GM12878 (cell line): Measurements from ENCODE around the gene PCDHB6. TPM values are rescaled to one million over a fixed set of nuclear protein-coding genes. Genes with fewer than 3 reads are reported as not detected.

Source experiments
- ATAC-seq: fragments of 200-7000 bp; cut with Tn5 transposase; 3 replicates; pipeline ENCODE4 v1.9.1; 2020; ENCODE audit warnings: mild to moderate bottlenecking, moderate library complexity
- BruUV-seq: library from RNA; stranded (reverse); fragments of 400-500 nt; replicated peaks from 2 replicates; lab custom pipeline; 2021; lab: Mats Ljungman, UMichigan
- CTCF ChIA-PET: fragments of 300-600 bp; sonication (Branson Sonifier 250); formaldehyde crosslinking; extraction: SDS; loops from one replicate; lab custom pipeline; 2021; ENCODE audit warnings: inconsistent platforms; lab: Yijun Ruan, JAX
- POLR2A ChIA-PET: fragments of 350-600 bp; formaldehyde crosslinking; extraction: SDS; loops from one replicate; lab custom pipeline; 2021; ENCODE audit warnings: inconsistent platforms; lab: Charles Lee
- RAD21 ChIA-PET: fragments of 300-600 bp; sonication (Branson Sonifier 250); formaldehyde crosslinking; loops from one replicate; lab custom pipeline; 2023; ENCODE audit warnings: antibody characterized with exemption; ENCODE audit not compliant: unreplicated experiment; lab: Charles Lee
- SMC1A ChIA-PET: fragments of 300-600 bp; sonication (Branson Sonifier 250); formaldehyde crosslinking; loops from one replicate; lab custom pipeline; 2023; ENCODE audit not compliant: unreplicated experiment, uncharacterized antibody; lab: Charles Lee
- DNase-seq: peaks from one replicate; pipeline ENCODE4 v3.0.0-alpha.2; 2011; ENCODE audit warnings: low read depth, low spot score
- FAIRE-seq: peaks from 3 replicates; lab custom pipeline; 2011; peaks lifted over from hg19 to GRCh38; lab: Jason Lieb, UNC
- H2AFZ ChIP-seq: 2 replicates; pipeline ENCODE4 v1.6.0; 2011; ENCODE audit warnings: low read depth, low read length, control low read depth; ENCODE audit not compliant: control insufficient read depth
- H3K27ac ChIP-seq: 2 replicates; pipeline ENCODE4 v1.5.1; 2011; ENCODE audit warnings: control low read depth; ENCODE audit not compliant: control insufficient read depth, insufficient read depth
- H3K27me3 ChIP-seq, 2 experiments: replicated peaks in 1 of 2; 2 replicates each; pipeline versions ENCODE4 v1.6.0 to v1.6.1; 2011; ENCODE audit warnings: low read length in 1 of 2; ENCODE audit not compliant: control insufficient read depth in 2 of 2, insufficient read depth in 2 of 2
- H3K36me3 ChIP-seq, 2 experiments: 2 replicates each; pipeline ENCODE4 v1.5.1; 2011; ENCODE audit warnings: low read length in 1 of 2; ENCODE audit not compliant: control insufficient read depth in 2 of 2, insufficient read depth in 2 of 2
- H3K4me1 ChIP-seq: 2 replicates; pipeline ENCODE4 v1.6.1; 2011; ENCODE audit warnings: mild to moderate bottlenecking, low read length, moderate library complexity, mixed read lengths; ENCODE audit not compliant: control insufficient read depth, insufficient read depth
- H3K4me2 ChIP-seq: 2 replicates; pipeline ENCODE4 v1.6.0; 2011; ENCODE audit warnings: control low read depth; ENCODE audit not compliant: control insufficient read depth, insufficient read depth
- H3K4me3 ChIP-seq: fragments of 200-600 bp; sonication (generic); 2 replicates; pipeline ENCODE4 v1.5.1; 2016
- H3K79me2 ChIP-seq: 2 replicates; pipeline ENCODE4 v1.6.0; 2011; ENCODE audit warnings: low read length; ENCODE audit not compliant: control insufficient read depth, insufficient read depth
- H3K9ac ChIP-seq: 2 replicates; pipeline ENCODE4 v1.8.0; 2011; ENCODE audit warnings: low read length, control low read depth, mixed read lengths; ENCODE audit not compliant: control insufficient read depth, insufficient read depth
- H3K9me3 ChIP-seq: replicated peaks from 3 replicates; pipeline ENCODE4 v1.5.1; 2011; ENCODE audit warnings: mild to moderate bottlenecking, low read length; ENCODE audit not compliant: control insufficient read depth, insufficient read depth
- H4K20me1 ChIP-seq: 2 replicates; pipeline ENCODE4 v1.6.0; 2011; ENCODE audit not compliant: control insufficient read depth, insufficient read depth
- ATF7 ChIP-seq: fragments of 450-650 bp; IDR thresholded peaks from 2 replicates; pipeline ENCODE4 v1.6.1; 2016; ENCODE audit warnings: low read depth, mild to moderate bottlenecking
- BACH1 ChIP-seq: fragments of 450-650 bp; IDR thresholded peaks from 2 replicates; pipeline ENCODE4 v1.6.1; 2017; ENCODE audit warnings: mild to moderate bottlenecking, borderline replicate concordance
- CREB1 ChIP-seq: IDR thresholded peaks from 2 replicates; pipeline ENCODE4 v1.6.1; 2012; ENCODE audit warnings: low read depth, mild to moderate bottlenecking, inconsistent platforms
- TCF3 ChIP-seq: IDR thresholded peaks from 2 replicates; pipeline ENCODE4 v1.6.1; 2012; ENCODE audit warnings: low read depth, mild to moderate bottlenecking, low read length, borderline replicate concordance; ENCODE audit not compliant: insufficient read depth
- ZNF207 ChIP-seq: fragments of 450-650 bp; IDR thresholded peaks from 2 replicates; pipeline ENCODE4 v1.6.1; 2014; ENCODE audit warnings: antibody characterized with exemption, mild to moderate bottlenecking, borderline replicate concordance
- WGBS: methylation state at CpG from one replicate; pipeline ENCODE4 v1.1.6; 2016; ENCODE audit warnings: low lambda C conversion rate; ENCODE audit not compliant: insufficient replicate concordance, insufficient coverage; ENCODE audit errors: missing lambda C conversion rate; 5-methylcytosine and 5-hydroxymethylcytosine counted together
- in situ Hi-C: fragments of 300-500 bp; cut with MboI; formaldehyde crosslinking; loops from 9 replicates; pipeline ENCODE4 v1.14.3; 2018; ENCODE audit warnings: mixed read lengths
- intact Hi-C: fragments of 100-400 bp; cut with micrococcal nuclease; formaldehyde crosslinking; loops from one replicate; pipeline ENCODE4 v1.14.2; 2022; ENCODE audit not compliant: unreplicated experiment
- polyA plus RNA-seq, 11 experiments: library from polyadenylated mRNA; depleted of rRNA in 4 of 11; unstranded in 6 of 11; stranded (reverse) in 5 of 11; fragments of >200 nt; fragmentation: Nextera tagmentation in 4 of 11; fragmentation: Illumina TruSeq in 1 of 11; extraction: Ambion mirVana in 4 of 11; extraction: Trizol in 1 of 11; gene quantifications; 1 replicate in 1 of 11; 2 replicates in 10 of 11; pipeline versions ENCODE4 v1.2.1 to v1.2.3, GENCODE V29; 2011 to 2016; ENCODE audit warnings: inconsistent platforms in 2 of 11, missing spikeins in 2 of 11, low read depth in 1 of 11
- total RNA-seq, 4 experiments: library from RNA; depleted of rRNA in 3 of 4; stranded (reverse); fragments of >200 nt in 3 of 4; fragmentation: Illumina TruSeq in 1 of 4; extraction: Trizol in 1 of 4; gene quantifications; 2 replicates each; pipeline versions ENCODE4 v1.2.1 to v1.2.3, GENCODE V29; 2013 to 2021
- TF ChIP-seq, protein P1 (sequence below): IDR thresholded peaks from 2 replicates; pipeline ENCODE4 v1.6.1; 2012; ENCODE audit warnings: improper control_type of control experiment, low read depth, low read length; ENCODE audit not compliant: insufficient replicate concordance
- TF ChIP-seq, protein P2 (sequence below): fragments of 150-350 bp; IDR thresholded peaks from 2 replicates; pipeline ENCODE4 v1.6.1; 2014; ENCODE audit warnings: mild to moderate bottlenecking, low read depth, low read length
- TF ChIP-seq, protein P3 (sequence below): fragments of 450-650 bp; IDR thresholded peaks from 2 replicates; pipeline ENCODE4 v1.6.1; 2016; ENCODE audit warnings: mild to moderate bottlenecking, moderate library complexity, borderline replicate concordance
- TF ChIP-seq, protein P4 (sequence below): IDR thresholded peaks from 2 replicates; pipeline ENCODE4 v1.6.1; 2011; ENCODE audit warnings: low read depth, low read length, improper control_type of control experiment, borderline replicate concordance

PCDHB6 gene
- total and polyA plus RNA-seq, 10 of the 15 experiments (the other 5 are each of a cell fraction or from before 2014, with no cell fraction given) = not detected

DNA sequence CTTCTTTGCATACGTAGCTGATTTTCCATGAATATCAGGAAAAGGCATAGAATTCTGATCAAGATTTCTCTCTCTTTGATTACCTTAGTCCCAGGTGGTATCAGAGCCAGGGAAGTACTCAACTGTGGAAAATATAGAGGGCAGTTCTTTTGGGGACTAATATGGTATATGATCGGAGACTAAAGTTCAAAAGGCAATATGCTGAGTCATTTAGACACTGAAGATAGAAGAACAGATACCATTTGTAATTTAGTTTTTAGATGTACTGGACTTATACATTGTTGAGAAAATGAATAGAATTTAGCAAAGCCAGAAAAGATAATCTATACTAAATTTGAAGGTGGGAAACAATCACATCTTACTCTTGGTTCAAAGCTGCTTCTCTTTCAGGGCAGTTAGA lies 44.5 kb upstream of the PCDHB6 start:
- in situ Hi-C loops (no loop called here), intact Hi-C loops (no loop called here)
- Histone ChIP-seq H3K9ac (no peak overlapping the region), H2AFZ (no peak overlapping the region), H3K9me3 (no peaks in the 10 kb centered on the region; the same call in 2 of the 3 replicates), H3K27me3 (no peaks in the 10 kb centered on the region), H3K4me2 (no peak overlapping the region), H3K4me3 (no peak overlapping the region), H3K36me3 (no peaks in the 10 kb centered on the region), H3K27ac (no peak overlapping the region), H4K20me1 (no peaks in the 10 kb centered on the region), H3K4me1 (no peaks in the 10 kb centered on the region), H3K79me2 (no peaks in the 10 kb centered on the region)
- 41% methylated on average over 2 of the region's 2 CpGs for WGBS
- CTCF ChIA-PET = interaction anchor here (1.3 kb wide), 1 partner anchor 17 kb away, joined by 5 read pairs; the partner anchor contains the start of gene PCDHB4
- DNase-seq (no peak), ATAC-seq (no peak), FAIRE-seq (no peak)
- RAD21 ChIA-PET = no interaction called here
- SMC1A ChIA-PET = no interaction called here
- POLR2A ChIA-PET = no interaction called here
- no TSS peak for BruUV-seq
- no peak for TF ChIP-seq TCF3
- TF ChIP-seq, protein P1, sequence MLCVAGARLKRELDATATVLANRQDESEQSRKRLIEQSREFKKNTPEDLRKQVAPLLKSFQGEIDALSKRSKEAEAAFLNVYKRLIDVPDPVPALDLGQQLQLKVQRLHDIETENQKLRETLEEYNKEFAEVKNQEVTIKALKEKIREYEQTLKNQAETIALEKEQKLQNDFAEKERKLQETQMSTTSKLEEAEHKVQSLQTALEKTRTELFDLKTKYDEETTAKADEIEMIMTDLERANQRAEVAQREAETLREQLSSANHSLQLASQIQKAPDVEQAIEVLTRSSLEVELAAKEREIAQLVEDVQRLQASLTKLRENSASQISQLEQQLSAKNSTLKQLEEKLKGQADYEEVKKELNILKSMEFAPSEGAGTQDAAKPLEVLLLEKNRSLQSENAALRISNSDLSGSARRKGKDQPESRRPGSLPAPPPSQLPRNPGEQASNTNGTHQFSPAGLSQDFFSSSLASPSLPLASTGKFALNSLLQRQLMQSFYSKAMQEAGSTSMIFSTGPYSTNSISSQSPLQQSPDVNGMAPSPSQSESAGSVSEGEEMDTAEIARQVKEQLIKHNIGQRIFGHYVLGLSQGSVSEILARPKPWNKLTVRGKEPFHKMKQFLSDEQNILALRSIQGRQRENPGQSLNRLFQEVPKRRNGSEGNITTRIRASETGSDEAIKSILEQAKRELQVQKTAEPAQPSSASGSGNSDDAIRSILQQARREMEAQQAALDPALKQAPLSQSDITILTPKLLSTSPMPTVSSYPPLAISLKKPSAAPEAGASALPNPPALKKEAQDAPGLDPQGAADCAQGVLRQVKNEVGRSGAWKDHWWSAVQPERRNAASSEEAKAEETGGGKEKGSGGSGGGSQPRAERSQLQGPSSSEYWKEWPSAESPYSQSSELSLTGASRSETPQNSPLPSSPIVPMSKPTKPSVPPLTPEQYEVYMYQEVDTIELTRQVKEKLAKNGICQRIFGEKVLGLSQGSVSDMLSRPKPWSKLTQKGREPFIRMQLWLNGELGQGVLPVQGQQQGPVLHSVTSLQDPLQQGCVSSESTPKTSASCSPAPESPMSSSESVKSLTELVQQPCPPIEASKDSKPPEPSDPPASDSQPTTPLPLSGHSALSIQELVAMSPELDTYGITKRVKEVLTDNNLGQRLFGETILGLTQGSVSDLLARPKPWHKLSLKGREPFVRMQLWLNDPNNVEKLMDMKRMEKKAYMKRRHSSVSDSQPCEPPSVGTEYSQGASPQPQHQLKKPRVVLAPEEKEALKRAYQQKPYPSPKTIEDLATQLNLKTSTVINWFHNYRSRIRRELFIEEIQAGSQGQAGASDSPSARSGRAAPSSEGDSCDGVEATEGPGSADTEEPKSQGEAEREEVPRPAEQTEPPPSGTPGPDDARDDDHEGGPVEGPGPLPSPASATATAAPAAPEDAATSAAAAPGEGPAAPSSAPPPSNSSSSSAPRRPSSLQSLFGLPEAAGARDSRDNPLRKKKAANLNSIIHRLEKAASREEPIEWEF = no peak
- TF ChIP-seq ATF7 = no peak
- TF ChIP-seq CREB1 = no peak
- TF ChIP-seq ZNF207 = no peak
- TF ChIP-seq, protein P2, sequence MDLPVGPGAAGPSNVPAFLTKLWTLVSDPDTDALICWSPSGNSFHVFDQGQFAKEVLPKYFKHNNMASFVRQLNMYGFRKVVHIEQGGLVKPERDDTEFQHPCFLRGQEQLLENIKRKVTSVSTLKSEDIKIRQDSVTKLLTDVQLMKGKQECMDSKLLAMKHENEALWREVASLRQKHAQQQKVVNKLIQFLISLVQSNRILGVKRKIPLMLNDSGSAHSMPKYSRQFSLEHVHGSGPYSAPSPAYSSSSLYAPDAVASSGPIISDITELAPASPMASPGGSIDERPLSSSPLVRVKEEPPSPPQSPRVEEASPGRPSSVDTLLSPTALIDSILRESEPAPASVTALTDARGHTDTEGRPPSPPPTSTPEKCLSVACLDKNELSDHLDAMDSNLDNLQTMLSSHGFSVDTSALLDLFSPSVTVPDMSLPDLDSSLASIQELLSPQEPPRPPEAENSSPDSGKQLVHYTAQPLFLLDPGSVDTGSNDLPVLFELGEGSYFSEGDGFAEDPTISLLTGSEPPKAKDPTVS = no peak
- no peak for TF ChIP-seq BACH1
- TF ChIP-seq, protein P3, sequence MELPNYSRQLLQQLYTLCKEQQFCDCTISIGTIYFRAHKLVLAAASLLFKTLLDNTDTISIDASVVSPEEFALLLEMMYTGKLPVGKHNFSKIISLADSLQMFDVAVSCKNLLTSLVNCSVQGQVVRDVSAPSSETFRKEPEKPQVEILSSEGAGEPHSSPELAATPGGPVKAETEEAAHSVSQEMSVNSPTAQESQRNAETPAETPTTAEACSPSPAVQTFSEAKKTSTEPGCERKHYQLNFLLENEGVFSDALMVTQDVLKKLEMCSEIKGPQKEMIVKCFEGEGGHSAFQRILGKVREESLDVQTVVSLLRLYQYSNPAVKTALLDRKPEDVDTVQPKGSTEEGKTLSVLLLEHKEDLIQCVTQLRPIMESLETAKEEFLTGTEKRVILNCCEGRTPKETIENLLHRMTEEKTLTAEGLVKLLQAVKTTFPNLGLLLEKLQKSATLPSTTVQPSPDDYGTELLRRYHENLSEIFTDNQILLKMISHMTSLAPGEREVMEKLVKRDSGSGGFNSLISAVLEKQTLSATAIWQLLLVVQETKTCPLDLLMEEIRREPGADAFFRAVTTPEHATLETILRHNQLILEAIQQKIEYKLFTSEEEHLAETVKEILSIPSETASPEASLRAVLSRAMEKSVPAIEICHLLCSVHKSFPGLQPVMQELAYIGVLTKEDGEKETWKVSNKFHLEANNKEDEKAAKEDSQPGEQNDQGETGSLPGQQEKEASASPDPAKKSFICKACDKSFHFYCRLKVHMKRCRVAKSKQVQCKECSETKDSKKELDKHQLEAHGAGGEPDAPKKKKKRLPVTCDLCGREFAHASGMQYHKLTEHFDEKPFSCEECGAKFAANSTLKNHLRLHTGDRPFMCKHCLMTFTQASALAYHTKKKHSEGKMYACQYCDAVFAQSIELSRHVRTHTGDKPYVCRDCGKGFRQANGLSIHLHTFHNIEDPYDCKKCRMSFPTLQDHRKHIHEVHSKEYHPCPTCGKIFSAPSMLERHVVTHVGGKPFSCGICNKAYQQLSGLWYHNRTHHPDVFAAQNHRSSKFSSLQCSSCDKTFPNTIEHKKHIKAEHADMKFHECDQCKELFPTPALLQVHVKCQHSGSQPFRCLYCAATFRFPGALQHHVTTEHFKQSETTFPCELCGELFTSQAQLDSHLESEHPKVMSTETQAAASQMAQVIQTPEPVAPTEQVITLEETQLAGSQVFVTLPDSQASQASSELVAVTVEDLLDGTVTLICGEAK = no peak
- TF ChIP-seq, protein P4, sequence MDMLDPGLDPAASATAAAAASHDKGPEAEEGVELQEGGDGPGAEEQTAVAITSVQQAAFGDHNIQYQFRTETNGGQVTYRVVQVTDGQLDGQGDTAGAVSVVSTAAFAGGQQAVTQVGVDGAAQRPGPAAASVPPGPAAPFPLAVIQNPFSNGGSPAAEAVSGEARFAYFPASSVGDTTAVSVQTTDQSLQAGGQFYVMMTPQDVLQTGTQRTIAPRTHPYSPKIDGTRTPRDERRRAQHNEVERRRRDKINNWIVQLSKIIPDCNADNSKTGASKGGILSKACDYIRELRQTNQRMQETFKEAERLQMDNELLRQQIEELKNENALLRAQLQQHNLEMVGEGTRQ = no peak
